GM12865 (cell line): ENCODE measurements around the gene ACTG1.

ENCODE experiments used
- DNase-seq: peaks from one replicate; pipeline ENCODE4 v3.0.0; 2010; ENCODE audit warnings: low read depth
- H3K4me3 ChIP-seq: 2 replicates; pipeline ENCODE4 v1.5.1; 2011; ENCODE audit warnings: mild to moderate bottlenecking, low read depth, low read length, control low read depth
- TF ChIP-seq, protein P1 (sequence below): IDR thresholded peaks from 2 replicates; pipeline ENCODE4 v1.5.1; 2011; ENCODE audit warnings: low read length, control low read depth, low read depth, inconsistent platforms; ENCODE audit not compliant: insufficient read depth; ENCODE audit errors: missing control alignments

The ACTG1 gene

DNA sequence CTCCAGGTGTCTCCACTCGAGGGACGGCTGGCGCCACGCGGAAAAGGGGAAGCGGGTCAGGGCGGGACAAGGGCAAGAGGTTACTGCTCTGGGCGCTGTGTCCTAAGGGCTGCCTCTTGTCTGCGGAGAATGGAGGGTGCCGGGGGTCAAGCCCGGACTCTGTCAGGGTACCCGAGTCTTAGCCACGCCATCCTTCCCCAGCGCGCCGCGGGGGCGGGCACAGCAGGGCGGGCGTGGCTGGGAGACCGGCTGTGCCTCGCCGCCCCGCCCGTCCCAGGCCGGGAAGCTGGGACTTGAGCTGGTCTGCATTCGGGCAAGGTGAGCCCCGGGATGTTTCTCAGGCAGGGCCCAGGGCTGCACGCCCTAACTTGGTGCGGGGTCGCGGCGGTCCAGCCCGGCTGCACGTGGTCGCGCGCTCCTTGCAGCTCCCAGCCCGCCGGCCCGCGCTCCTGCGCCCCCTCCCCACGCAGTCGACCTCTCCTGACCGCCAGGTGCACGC, 6.2 kb upstream of the ACTG1 start:
- peak overlapping the region; percentile 90 for H3K4me3 ChIP-seq
- DNase-seq, result peak; percentile 79
- TF ChIP-seq, protein P1, sequence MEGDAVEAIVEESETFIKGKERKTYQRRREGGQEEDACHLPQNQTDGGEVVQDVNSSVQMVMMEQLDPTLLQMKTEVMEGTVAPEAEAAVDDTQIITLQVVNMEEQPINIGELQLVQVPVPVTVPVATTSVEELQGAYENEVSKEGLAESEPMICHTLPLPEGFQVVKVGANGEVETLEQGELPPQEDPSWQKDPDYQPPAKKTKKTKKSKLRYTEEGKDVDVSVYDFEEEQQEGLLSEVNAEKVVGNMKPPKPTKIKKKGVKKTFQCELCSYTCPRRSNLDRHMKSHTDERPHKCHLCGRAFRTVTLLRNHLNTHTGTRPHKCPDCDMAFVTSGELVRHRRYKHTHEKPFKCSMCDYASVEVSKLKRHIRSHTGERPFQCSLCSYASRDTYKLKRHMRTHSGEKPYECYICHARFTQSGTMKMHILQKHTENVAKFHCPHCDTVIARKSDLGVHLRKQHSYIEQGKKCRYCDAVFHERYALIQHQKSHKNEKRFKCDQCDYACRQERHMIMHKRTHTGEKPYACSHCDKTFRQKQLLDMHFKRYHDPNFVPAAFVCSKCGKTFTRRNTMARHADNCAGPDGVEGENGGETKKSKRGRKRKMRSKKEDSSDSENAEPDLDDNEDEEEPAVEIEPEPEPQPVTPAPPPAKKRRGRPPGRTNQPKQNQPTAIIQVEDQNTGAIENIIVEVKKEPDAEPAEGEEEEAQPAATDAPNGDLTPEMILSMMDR, result no peak

DNA sequence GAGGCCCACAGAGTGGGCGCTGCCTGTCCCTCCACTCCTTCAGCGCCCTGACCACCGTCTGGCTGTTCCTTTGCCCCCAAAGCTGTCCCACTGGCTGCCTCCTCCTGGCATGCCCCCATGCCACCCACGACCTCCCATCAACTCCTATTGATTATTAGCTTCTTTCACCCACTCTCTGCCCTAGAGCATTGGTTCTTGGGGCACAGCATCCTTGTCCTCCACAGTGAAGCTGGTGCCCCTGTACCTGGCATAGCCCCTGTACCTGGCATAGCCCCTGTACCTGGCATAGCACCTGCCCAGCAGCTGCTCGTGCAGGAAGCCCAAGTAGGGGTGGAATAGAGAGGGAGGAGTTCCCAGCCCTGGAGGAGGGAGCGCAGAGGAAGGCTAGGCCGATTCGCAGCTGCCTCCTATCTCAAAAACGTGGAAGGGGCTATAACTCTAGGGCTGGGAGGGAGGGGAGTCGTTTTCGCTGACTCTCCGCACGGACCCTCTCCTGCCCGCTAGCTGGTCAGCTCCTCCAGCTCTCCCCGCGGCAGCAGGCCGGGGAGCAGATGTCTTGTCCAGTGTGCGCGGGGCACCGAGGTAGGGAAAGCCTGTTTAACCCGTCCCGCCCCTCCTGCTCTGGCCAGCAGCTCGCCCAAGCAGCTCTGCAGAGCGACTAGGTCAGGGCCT, 5.7 kb upstream of the ACTG1 start:
- TF ChIP-seq, protein P1, result no peak
- peak; percentile 51 for DNase-seq
- peak overlapping the region; percentile 90 for H3K4me3 ChIP-seq

DNA sequence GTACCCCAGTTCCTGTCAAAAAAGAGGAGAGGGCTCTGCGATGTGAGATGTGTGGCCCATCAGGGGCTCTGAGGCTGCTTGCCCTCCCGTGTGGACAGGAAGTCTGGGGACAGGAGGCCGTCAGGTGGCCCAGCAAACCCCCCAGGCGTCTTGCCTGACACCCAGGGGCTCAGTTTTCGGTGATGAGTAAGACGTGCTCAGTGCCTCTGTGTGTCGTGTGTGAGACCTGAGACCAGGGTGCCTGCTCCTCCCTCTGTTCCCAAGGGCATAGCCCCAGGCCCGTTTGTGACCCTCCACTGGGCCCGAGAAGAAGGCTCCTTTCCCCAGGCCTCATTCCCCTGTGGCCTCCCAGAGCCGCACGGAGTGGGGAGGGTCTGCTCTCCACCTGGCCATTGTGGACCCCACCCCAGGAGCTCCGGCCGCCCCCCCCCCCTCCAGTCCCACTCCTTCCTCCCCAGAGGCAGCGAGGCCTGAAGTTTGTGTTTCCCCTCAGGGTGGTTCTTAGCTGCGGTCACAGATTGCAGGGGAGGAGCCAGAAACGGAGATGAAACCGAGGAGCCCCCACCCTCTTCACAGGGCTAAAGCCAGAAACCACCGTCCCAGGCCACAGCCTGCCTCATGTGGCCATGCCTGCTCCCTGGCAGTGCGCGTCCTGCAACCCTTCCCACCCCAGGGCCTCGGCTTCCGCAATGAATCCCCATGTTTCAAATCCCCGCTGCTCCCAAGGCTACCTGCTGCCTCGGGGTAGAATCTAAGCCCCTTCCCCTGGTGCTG, 4.9 kb upstream of the ACTG1 start:
- peak; percentile 96 for DNase-seq
- peak overlapping the region; percentile 90 for H3K4me3 ChIP-seq
- TF ChIP-seq, protein P1, result peak; percentile 7

DNA sequence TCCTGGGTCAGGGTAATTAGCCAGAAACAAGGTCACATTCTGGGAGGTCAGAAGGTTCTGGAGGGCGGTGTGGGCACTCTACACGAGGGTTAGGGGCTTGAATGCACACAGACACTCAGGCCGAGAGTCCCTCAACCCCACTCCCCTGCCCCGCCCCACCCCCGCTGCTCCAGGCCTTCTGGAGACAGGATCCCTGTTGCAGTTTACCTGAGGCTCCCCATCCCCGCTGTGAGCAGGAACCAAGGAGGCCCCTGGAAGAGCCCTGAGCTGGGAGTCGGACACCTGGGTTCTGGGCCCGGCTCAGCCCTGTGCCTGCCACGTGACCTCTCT, 4.4 kb upstream of the ACTG1 start:
- DNase-seq, result no peak
- TF ChIP-seq, protein P1, result no peak
- peak overlapping the region; percentile 90 for H3K4me3 ChIP-seq

DNA sequence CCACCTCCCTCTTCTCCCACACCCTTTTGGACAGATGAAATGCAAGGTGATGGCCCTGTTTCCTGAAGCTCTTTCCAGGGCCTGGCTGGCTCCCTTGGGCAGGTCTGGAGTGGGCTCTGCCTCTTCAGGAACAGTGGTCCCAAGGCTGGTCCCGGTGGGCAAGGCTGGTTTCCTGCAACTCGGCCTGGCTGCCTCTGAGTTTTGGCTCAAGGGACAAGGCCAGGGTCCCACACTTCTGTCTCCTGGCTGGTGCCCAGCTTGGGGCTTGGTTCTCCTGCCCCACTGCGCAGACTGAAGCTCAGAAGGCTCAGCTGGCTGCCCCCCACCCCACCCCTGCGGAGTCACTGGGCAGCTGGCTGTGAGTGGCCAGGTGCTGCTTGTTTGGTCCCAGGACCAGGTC, 3.8 kb upstream of the ACTG1 start:
- no peak for DNase-seq
- TF ChIP-seq, protein P1, result no peak
- H3K4me3 ChIP-seq, result peak overlapping the region; percentile 90

DNA sequence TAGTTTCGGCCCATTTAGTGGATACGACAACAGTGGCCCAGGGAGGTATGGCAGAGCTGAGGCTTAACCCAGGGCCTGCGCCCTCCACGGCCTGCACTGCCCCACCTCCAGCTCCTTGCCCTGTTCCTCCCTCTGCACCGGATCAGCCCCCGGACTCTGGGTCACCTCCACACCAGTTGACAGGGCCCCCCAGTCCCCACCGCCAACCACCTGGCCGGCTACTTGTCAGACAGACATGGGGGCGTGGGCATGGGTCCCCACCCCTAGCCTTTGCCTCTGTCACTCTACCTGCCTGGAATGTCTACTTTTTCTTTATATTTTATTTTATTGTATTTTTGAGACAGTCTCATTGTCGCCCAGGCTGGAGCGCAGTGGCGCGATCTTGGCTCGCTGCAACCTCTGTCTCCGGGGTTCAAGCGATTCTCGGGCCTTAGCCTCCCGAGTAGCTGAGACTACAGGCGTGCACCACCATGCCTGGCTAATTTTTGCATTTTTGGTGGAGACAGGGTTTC, 3.0 kb upstream of the ACTG1 start:
- no peak for DNase-seq
- H3K4me3 ChIP-seq, result peak overlapping the region; percentile 90
- TF ChIP-seq, protein P1, result no peak
